Measurements from ENCODE around the gene C16orf87. TPM values are rescaled to one million over a fixed set of nuclear protein-coding genes. Genes with fewer than 3 reads are reported as not detected.
"Not testable (repeated sequence)": the region's sequence is repeated elsewhere in the genome, so short reads cannot be mapped to it uniquely, and the experiment has no call there.

C16orf87 gene
- total and polyA plus RNA-seq, 9 of the 15 experiments (the other 6 are each of a cell fraction or from before 2014, with no cell fraction given): 7.8 to 16.7 (median 10.5) TPM

GRCh38 chr16:46871597-46871996, 40.6 kb upstream of the C16orf87 start:
- in situ Hi-C loops (cut with MboI): no loop called here
- WGBS (ENCODE audit: insufficient coverage, low coverage, missing lambda C conversion rate): 49% methylated on average over 8 of the region's 8 CpGs
- ChIA-PET CTCF (ENCODE audit: low intra/inter-chr PET ratio) (no interaction called here), POLR2A (no interaction called here)
- H3K9me3 ChIP-seq (replicated peaks; ENCODE audit: control insufficient read depth, insufficient read depth, low read depth, low read length): no peaks in the 10 kb centered on the region
- intact Hi-C loops (cut with micrococcal nuclease): no loop called here
- FAIRE-seq (no peak), ATAC-seq (no peak), DNase-seq (ENCODE audit: extremely low read depth in 1 of 4, low spot score in 3 of 4) (no peak)
- H3K4me2 ChIP-seq (ENCODE audit: insufficient read depth, low read length): no peak overlapping the region
- no peaks in the 10 kb centered on the region for H3K27me3 ChIP-seq (ENCODE audit: control insufficient read depth in 2 of 2, insufficient read depth in 2 of 2, low read length in 2 of 2)
- H3K4me1 ChIP-seq (replicated peaks in 1 of 2; ENCODE audit: control insufficient read depth in 2 of 2, insufficient read depth in 2 of 2, low read length in 2 of 2): no peaks in the 10 kb centered on the region; a peak in 1 of 5 replicates
- no peak overlapping the region for H3K4me3 ChIP-seq
- H2AFZ ChIP-seq (ENCODE audit: low read depth, low read length): no peak overlapping the region; the same call in 1 of the 2 replicates
- no peak overlapping the region for H3K27ac ChIP-seq (ENCODE audit: extremely low read depth, low read depth, low read length)
- no peaks in the 10 kb centered on the region for H3K79me2 ChIP-seq (ENCODE audit: control insufficient read depth, insufficient read depth, low read length)
- no TSS peak for BruUV-seq (replicated peaks)
- no peaks in the 10 kb centered on the region for H4K20me1 ChIP-seq (replicated peaks; ENCODE audit: control insufficient read depth, insufficient read depth, low read length)
- TF ChIP-seq ELF4 (CRISPR knock-in tag; IDR thresholded peaks at IDR 0.05) (no peak), POLR2H (tag; IDR thresholded peaks at IDR 0.05; ENCODE audit: low read depth) (no peak), E2F8 (IDR thresholded peaks at IDR 0.05; ENCODE audit: low read depth, partially characterized antibody) (no peak), TRIM28 (IDR thresholded peaks at IDR 0.05) (no peak), ARID1B (IDR thresholded peaks at IDR 0.05) (no peak), ARID2 (IDR thresholded peaks at IDR 0.05) (no peak), RAD21 (CRISPR knock-in tag; conservative IDR thresholded peaks at IDR 0.05 in 1 of 2, IDR thresholded peaks at IDR 0.05 in 1 of 2) (no peak), FOXJ2 (tag; IDR thresholded peaks at IDR 0.05) (no peak), TAF15 (IDR thresholded peaks at IDR 0.05; ENCODE audit: low read depth, low read length) (no peak), ZNF354B (CRISPR knock-in tag; IDR thresholded peaks at IDR 0.05) (no peak), ZNF324 (CRISPR knock-in tag; IDR thresholded peaks at IDR 0.05) (no peak)
- no peaks in the 10 kb centered on the region for H3K9me1 ChIP-seq (ENCODE audit: control insufficient read depth, insufficient read depth, low read length)
- no peaks in the 10 kb centered on the region for H3K36me3 ChIP-seq (ENCODE audit: control insufficient read depth, insufficient read depth, low read length)
- H3K9ac ChIP-seq (ENCODE audit: insufficient read depth in 1 of 2, low read depth in 2 of 2, low read length in 2 of 2): no peak overlapping the region

GRCh38 chr16:46868891-46869290, 37.9 kb upstream of the C16orf87 start:
- ATAC-seq; DNase-seq (ENCODE audit: extremely low read depth in 1 of 4, low spot score in 3 of 4); H3K27ac ChIP-seq (ENCODE audit: extremely low read depth, low read depth, low read length); H3K27me3 ChIP-seq (ENCODE audit: control insufficient read depth in 2 of 2, insufficient read depth in 2 of 2, low read length in 2 of 2); H3K9ac ChIP-seq (ENCODE audit: insufficient read depth in 1 of 2, low read depth in 2 of 2, low read length in 2 of 2); BruUV-seq (replicated peaks); H3K36me3 ChIP-seq (ENCODE audit: control insufficient read depth, insufficient read depth, low read length); H3K9me3 ChIP-seq (replicated peaks; ENCODE audit: control insufficient read depth, insufficient read depth, low read depth, low read length); H3K9me1 ChIP-seq (ENCODE audit: control insufficient read depth, insufficient read depth, low read length); intact Hi-C loops (cut with micrococcal nuclease); H3K4me2 ChIP-seq (ENCODE audit: insufficient read depth, low read length); POLR2A ChIA-PET; FAIRE-seq; in situ Hi-C loops (cut with MboI); H3K79me2 ChIP-seq (ENCODE audit: control insufficient read depth, insufficient read depth, low read length); CTCF ChIA-PET (ENCODE audit: low intra/inter-chr PET ratio); H3K4me1 ChIP-seq (replicated peaks in 1 of 2; ENCODE audit: control insufficient read depth in 2 of 2, insufficient read depth in 2 of 2, low read length in 2 of 2); H3K4me3 ChIP-seq; H4K20me1 ChIP-seq (replicated peaks; ENCODE audit: control insufficient read depth, insufficient read depth, low read length); H2AFZ ChIP-seq (ENCODE audit: low read depth, low read length): not testable (repeated sequence)
- 10% methylated on average over 2 of the region's 2 CpGs for WGBS (ENCODE audit: insufficient coverage, low coverage, missing lambda C conversion rate)
